KMS-11 (cell line): ENCODE data around the gene ERI3.

Experiments used
- H2AFZ ChIP-seq: fragments of 200-600 bp; sonication (generic); 2 replicates; pipeline ENCODE4 v1.6.1; 2016; ENCODE audit warnings: antibody characterized with exemption, mixed run types, low read depth
- H3K27ac ChIP-seq: fragments of 200-600 bp; sonication (generic); 2 replicates; pipeline ENCODE4 v1.6.1; 2016; ENCODE audit warnings: mild to moderate bottlenecking, mixed run types
- H3K27me3 ChIP-seq: fragments of 200-600 bp; sonication (generic); 2 replicates; pipeline ENCODE4 v1.6.1; 2017; ENCODE audit warnings: mild to moderate bottlenecking, low read depth, mixed run types, moderate library complexity; ENCODE audit not compliant: insufficient read depth
- H3K36me3 ChIP-seq: fragments of 200-600 bp; sonication (generic); 2 replicates; pipeline ENCODE4 v1.6.1; 2017; ENCODE audit warnings: mild to moderate bottlenecking, mixed run types; ENCODE audit not compliant: insufficient read depth
- H3K4me1 ChIP-seq: fragments of 200-600 bp; sonication (generic); 2 replicates; pipeline ENCODE4 v1.6.1; 2016; ENCODE audit warnings: mild to moderate bottlenecking, low read depth, mixed run types; ENCODE audit not compliant: poor library complexity, severe bottlenecking
- H3K4me2 ChIP-seq: fragments of 200-600 bp; sonication (generic); 2 replicates; pipeline ENCODE4 v1.7.0; 2016; ENCODE audit warnings: mild to moderate bottlenecking, mixed run types
- H3K4me3 ChIP-seq: fragments of 200-600 bp; sonication (generic); IDR thresholded peaks from 2 replicates; pipeline ENCODE4 v1.6.1; 2017; ENCODE audit warnings: low read depth, low read length, mixed read lengths; ENCODE audit not compliant: insufficient read depth
- H3K79me2 ChIP-seq: fragments of 200-600 bp; sonication (generic); 2 replicates; pipeline ENCODE4 v1.6.1; 2016; ENCODE audit warnings: low read depth, mixed run types; ENCODE audit not compliant: insufficient read depth
- H3K9ac ChIP-seq: fragments of 200-600 bp; sonication (generic); 2 replicates; pipeline ENCODE4 v1.6.1; 2016; ENCODE audit warnings: mild to moderate bottlenecking, mixed run types
- H4K20me1 ChIP-seq: fragments of 200-600 bp; sonication (generic); 2 replicates; pipeline ENCODE4 v1.6.1; 2016; ENCODE audit warnings: mild to moderate bottlenecking, mixed run types; ENCODE audit not compliant: insufficient read depth
- TF ChIP-seq, protein P1 (sequence below): fragments of 200-600 bp; sonication (generic); conservative IDR thresholded peaks from 2 replicates; pipeline ENCODE4 v1.6.1; 2017; ENCODE audit warnings: low read depth, mild to moderate bottlenecking, antibody characterized with exemption, low read length, moderate library complexity, mixed read lengths

ERI3 gene

DNA sequence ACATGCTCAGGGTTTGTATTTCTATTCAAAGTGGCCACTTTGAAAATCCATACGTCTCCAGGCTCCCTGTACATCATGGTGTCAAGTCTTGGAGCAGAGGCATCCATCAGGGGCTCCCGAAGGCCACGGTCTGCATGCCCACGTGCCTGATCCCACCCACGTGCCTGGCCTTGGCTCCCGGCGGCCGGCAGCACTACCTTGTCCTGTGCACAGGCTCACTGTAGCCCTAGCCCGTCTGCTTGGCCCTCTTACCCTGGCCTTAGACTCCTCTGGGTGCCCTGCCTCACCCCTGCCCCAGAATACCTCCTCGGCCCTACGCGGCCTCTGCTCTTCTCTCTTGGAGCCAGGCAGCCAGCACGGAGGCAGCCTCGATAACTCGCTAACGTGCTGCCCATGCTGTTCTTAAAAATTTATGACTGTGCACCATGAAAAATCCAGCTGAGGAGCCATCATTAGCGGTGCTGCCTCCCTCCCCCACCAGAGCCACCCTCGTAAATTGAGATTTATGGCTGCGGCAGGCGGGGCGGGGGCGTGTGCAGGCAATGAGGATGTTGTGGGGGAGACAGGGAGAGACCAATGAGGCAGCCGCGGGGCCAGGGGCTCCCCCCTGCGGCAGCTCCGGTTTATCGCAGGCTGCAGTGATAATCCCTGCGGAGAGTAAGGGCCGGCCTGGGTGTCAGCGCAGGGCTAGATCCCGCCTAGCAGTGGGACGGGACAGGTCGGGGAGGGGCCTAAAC, 117.2 kb downstream of the ERI3 start:
- Histone ChIP-seq H4K20me1 (no peaks in the 10 kb centered on the region), H2AFZ (no peak overlapping the region), H3K4me2 (no peak overlapping the region), H3K27ac (no peak overlapping the region), H3K27me3 (no peaks in the 10 kb centered on the region), H3K9ac (no peak overlapping the region), H3K4me3 (no peak overlapping the region), H3K4me1 (no peaks in the 10 kb centered on the region), H3K79me2 (no peaks in the 10 kb centered on the region), H3K36me3 (no peaks in the 10 kb centered on the region)
- TF ChIP-seq, protein P1, sequence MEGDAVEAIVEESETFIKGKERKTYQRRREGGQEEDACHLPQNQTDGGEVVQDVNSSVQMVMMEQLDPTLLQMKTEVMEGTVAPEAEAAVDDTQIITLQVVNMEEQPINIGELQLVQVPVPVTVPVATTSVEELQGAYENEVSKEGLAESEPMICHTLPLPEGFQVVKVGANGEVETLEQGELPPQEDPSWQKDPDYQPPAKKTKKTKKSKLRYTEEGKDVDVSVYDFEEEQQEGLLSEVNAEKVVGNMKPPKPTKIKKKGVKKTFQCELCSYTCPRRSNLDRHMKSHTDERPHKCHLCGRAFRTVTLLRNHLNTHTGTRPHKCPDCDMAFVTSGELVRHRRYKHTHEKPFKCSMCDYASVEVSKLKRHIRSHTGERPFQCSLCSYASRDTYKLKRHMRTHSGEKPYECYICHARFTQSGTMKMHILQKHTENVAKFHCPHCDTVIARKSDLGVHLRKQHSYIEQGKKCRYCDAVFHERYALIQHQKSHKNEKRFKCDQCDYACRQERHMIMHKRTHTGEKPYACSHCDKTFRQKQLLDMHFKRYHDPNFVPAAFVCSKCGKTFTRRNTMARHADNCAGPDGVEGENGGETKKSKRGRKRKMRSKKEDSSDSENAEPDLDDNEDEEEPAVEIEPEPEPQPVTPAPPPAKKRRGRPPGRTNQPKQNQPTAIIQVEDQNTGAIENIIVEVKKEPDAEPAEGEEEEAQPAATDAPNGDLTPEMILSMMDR: no peak

DNA sequence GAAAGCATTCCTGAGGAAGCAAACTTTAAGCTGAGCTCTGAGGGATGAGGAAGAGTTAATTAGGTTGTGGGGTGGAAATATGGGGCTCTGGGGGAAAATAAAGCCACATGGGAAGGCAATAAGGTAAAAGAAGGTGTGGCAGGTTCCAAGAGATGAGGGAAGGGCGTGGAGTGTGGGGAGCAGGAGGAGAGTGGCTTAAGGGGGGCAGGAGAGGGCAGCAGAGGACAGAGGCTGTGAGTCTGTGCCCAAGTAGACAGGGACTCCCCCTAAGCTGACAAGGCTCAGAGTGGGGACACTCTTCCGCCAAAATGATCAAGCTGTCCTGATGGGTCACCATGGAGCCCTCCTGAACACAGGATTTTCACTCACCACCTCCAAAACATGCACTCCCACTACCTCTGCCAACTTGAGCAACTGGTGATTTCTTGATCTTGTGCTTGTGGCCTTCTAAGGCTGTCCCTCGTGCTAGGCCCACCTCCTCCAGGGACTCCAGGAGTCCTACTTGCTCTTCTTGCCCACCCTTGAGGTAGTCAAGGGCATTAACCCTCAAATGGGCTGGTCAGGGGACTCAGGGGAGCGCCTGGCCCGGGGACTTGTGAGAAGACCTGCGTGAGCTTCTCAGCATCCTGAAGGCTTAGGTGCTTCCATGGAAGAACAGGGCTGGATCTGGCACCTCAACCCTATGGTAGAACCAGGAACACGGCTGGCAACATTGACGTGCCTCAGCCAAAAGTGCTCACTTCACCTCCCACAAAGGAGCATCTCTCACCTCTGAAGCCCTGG, 118.4 kb downstream of the ERI3 start:
- no peak overlapping the region for H3K27ac ChIP-seq
- TF ChIP-seq, protein P1: no peak
- no peaks in the 10 kb centered on the region for H3K36me3 ChIP-seq
- no peak overlapping the region for H2AFZ ChIP-seq
- no peak overlapping the region for H3K4me2 ChIP-seq
- H3K4me1 ChIP-seq: no peaks in the 10 kb centered on the region
- no peak overlapping the region for H3K9ac ChIP-seq
- H3K4me3 ChIP-seq: no peak overlapping the region
- no peaks in the 10 kb centered on the region for H3K27me3 ChIP-seq
- H4K20me1 ChIP-seq: no peaks in the 10 kb centered on the region
- no peaks in the 10 kb centered on the region for H3K79me2 ChIP-seq

DNA sequence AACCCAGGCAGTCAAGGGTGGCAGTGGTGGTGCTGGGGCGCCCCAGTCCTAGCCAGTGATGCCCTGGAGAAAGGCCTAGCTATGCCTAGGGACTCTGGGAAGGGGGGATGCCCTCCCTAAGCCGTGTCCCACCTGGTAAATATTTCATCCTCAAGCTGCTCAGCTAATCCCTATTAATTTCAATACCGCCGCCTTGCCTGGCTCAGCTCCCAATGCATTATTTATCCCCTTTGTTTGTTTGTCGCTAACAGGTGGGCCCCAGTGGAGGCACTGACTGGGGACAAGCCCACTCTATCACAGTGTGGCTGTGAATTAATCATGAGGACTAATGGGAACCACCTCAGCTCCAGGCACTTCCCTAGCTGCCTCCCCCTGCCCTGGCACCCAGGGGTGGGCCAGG, 119.2 kb downstream of the ERI3 start:
- H3K9ac ChIP-seq: no peak overlapping the region
- TF ChIP-seq, protein P1: no peak

GRCh38 chr1:44233593-44233992, 121.5 kb downstream of the ERI3 start:
- TF ChIP-seq, protein P1: no peak
- Histone ChIP-seq H4K20me1 (no peaks in the 10 kb centered on the region), H3K79me2 (no peaks in the 10 kb centered on the region), H3K4me3 (no peak overlapping the region), H3K4me2 (no peak overlapping the region), H3K4me1 (no peaks in the 10 kb centered on the region), H3K9ac (no peak overlapping the region), H3K27me3 (no peaks in the 10 kb centered on the region), H2AFZ (no peak overlapping the region), H3K27ac (no peak overlapping the region), H3K36me3 (no peaks in the 10 kb centered on the region)

More for the DNA sequence above, 119.2 kb downstream of the ERI3 start:
- H3K27ac ChIP-seq: no peak overlapping the region
- H3K4me1 ChIP-seq: no peaks in the 10 kb centered on the region
- H3K4me3 ChIP-seq: no peak overlapping the region
- H3K4me2 ChIP-seq: no peak overlapping the region
- no peaks in the 10 kb centered on the region for H4K20me1 ChIP-seq
- no peaks in the 10 kb centered on the region for H3K79me2 ChIP-seq
- no peaks in the 10 kb centered on the region for H3K27me3 ChIP-seq
- no peak overlapping the region for H2AFZ ChIP-seq
- no peaks in the 10 kb centered on the region for H3K36me3 ChIP-seq
